GM12892 (cell line): ENCODE measurements around the gene EGFL7.

ENCODE experiments used
- DNase-seq: peaks from one replicate; pipeline ENCODE4 v3.0.0; 2011; ENCODE audit not compliant: insufficient read length
- FAIRE-seq: peaks from 2 replicates; lab custom pipeline; 2011; peaks lifted over from hg19 to GRCh38; lab: Jason Lieb, UNC
- POLR2A ChIP-seq: IDR thresholded peaks from 2 replicates; pipeline ENCODE4 v1.6.1; 2011; ENCODE audit warnings: low read depth, low read length, control low read depth
- POLR2AphosphoS5 ChIP-seq: IDR thresholded peaks from 2 replicates; pipeline ENCODE4 v1.6.1; 2011; ENCODE audit warnings: low read depth, low read length, control low read depth
- TAF1 ChIP-seq: IDR thresholded peaks from 2 replicates; pipeline ENCODE4 v1.6.1; 2011; ENCODE audit warnings: low read depth, mild to moderate bottlenecking, control low read depth, low read length, borderline replicate concordance

The EGFL7 gene

GRCh38 chr9:136692185-136693134, 29.7 kb downstream of the EGFL7 start:
- DNase-seq (no peak), FAIRE-seq (no peak)
- TF ChIP-seq TAF1, result no peak
- TF ChIP-seq POLR2A, result no peak
- TF ChIP-seq POLR2AphosphoS5, result no peak

- TF ChIP-seq POLR2A (no peak), TAF1 (no peak), POLR2AphosphoS5 (no peak)
- DNase-seq (no peak), FAIRE-seq (no peak)
Observed at GRCh38 chr9:136693135-136693489, 30.4 kb downstream of the EGFL7 start.

- DNase-seq (no peak), FAIRE-seq (no peak)
- TF ChIP-seq TAF1 (no peak), POLR2A (no peak), POLR2AphosphoS5 (no peak)
Observed at GRCh38 chr9:136693490-136694162, 30.9 kb downstream of the EGFL7 start.

- FAIRE-seq (peak; percentile 76), DNase-seq (peak; percentile 75)
- no peak for TF ChIP-seq POLR2AphosphoS5
- TF ChIP-seq POLR2A, result no peak
- TF ChIP-seq TAF1, result no peak
Observed at GRCh38 chr9:136694163-136694871, 31.6 kb downstream of the EGFL7 start.

GRCh38 chr9:136694872-136695247, 32.1 kb downstream of the EGFL7 start:
- TF ChIP-seq TAF1 (no peak), POLR2A (no peak), POLR2AphosphoS5 (no peak)
- no peak for FAIRE-seq
- DNase-seq, result no peak

GRCh38 chr9:136695435-136695895, 32.7 kb downstream of the EGFL7 start:
- TF ChIP-seq POLR2A, result no peak
- TF ChIP-seq POLR2AphosphoS5, result no peak
- no peak for TF ChIP-seq TAF1
- no peak for DNase-seq
- FAIRE-seq, result no peak

- TF ChIP-seq POLR2A, result no peak
- no peak for DNase-seq
- FAIRE-seq, result no peak
Observed at GRCh38 chr9:136695955-136696354, 33.2 kb downstream of the EGFL7 start.

- FAIRE-seq (no peak), DNase-seq (no peak)
- TF ChIP-seq POLR2AphosphoS5 (no peak), TAF1 (no peak), POLR2A (no peak)
Observed at GRCh38 chr9:136696502-136696901, 33.8 kb downstream of the EGFL7 start.

GRCh38 chr9:136697146-136697820, 34.6 kb downstream of the EGFL7 start:
- FAIRE-seq (no peak), DNase-seq (no peak)
- TF ChIP-seq TAF1, result no peak
- no peak for TF ChIP-seq POLR2AphosphoS5

- no peak for DNase-seq
- FAIRE-seq, result no peak
- no peak for TF ChIP-seq TAF1
- TF ChIP-seq POLR2AphosphoS5, result no peak
- TF ChIP-seq POLR2A, result no peak
Observed at GRCh38 chr9:136697821-136698526, 35.3 kb downstream of the EGFL7 start.

GRCh38 chr9:136698635-136699246, 36.0 kb downstream of the EGFL7 start:
- TF ChIP-seq POLR2AphosphoS5, result no peak
- TF ChIP-seq TAF1, result no peak
- no peak for TF ChIP-seq POLR2A
- FAIRE-seq (no peak), DNase-seq (no peak)
